Suprapubic skin (tissue), 4 donors: ENCODE results near the gene PIGK. TPM values are rescaled to one million over a fixed set of nuclear protein-coding genes. Genes with fewer than 3 reads are reported as not detected.
A peak's percentile ranks its signal among the peaks of the same experiment; 100 is the strongest.

ENCODE experiments used
- DNase-seq, 2 donors: peaks; one replicate each; pipeline ENCODE4 v3.0.0-alpha.2; 2019; ENCODE audit warnings: low spot score in 2 of 2
- H3K27ac ChIP-seq: fragments of 200-600 bp; sonication (generic); one replicate; pipeline ENCODE4 v1.5.1; 2019
- H3K27me3 ChIP-seq: fragments of 200-600 bp; sonication (generic); one replicate; pipeline ENCODE4 v1.5.1; 2019
- H3K36me3 ChIP-seq: fragments of 200-600 bp; sonication (generic); one replicate; pipeline ENCODE4 v1.5.1; 2019
- H3K4me1 ChIP-seq: fragments of 200-600 bp; sonication (generic); one replicate; pipeline ENCODE4 v1.5.1; 2019
- H3K4me3 ChIP-seq: fragments of 200-600 bp; sonication (generic); one replicate; pipeline ENCODE4 v1.5.1; 2019; ENCODE audit warnings: mild to moderate bottlenecking
- H3K9me3 ChIP-seq: fragments of 200-600 bp; sonication (generic); one replicate; pipeline ENCODE4 v1.5.1; 2019
- EP300 ChIP-seq: sonication (generic); formaldehyde crosslinking; IDR thresholded peaks from one replicate; pipeline ENCODE4 v1.6.1; 2017; ENCODE audit warnings: antibody characterized with exemption
- POLR2A ChIP-seq, 2 donors: fragments of 450-650 bp; IDR thresholded peaks; one replicate each; pipeline ENCODE4 v1.6.1; 2017; ENCODE audit warnings: antibody characterized with exemption in 2 of 2, mild to moderate bottlenecking in 2 of 2, moderate library complexity in 2 of 2
- POLR2AphosphoS5 ChIP-seq, 3 donors: sonication (generic); formaldehyde crosslinking; IDR thresholded peaks; one replicate each; pipeline ENCODE4 v1.6.1; 2017; ENCODE audit warnings: antibody characterized with exemption in 3 of 3
- WGBS: methylation state at CpG from one replicate; pipeline ENCODE4 v1.1.5; 2018; 5-methylcytosine and 5-hydroxymethylcytosine counted together
- total RNA-seq, 4 donors: library from RNA; depleted of rRNA; stranded (reverse); fragments of >200 nt; gene quantifications; one replicate each; pipeline ENCODE4 v1.1.0, GENCODE V29; 2016
- TF ChIP-seq, protein P1 (sequence below), 2 donors: fragments of 200-600 bp in 1 of 2; fragments of 450-650 bp in 1 of 2; sonication (generic) in 1 of 2; IDR thresholded peaks; one replicate each; pipeline ENCODE4 v1.5.1; 2016 to 2019; ENCODE audit warnings: antibody characterized with exemption in 2 of 2, mild to moderate bottlenecking in 1 of 2, moderate library complexity in 1 of 2

The PIGK gene
- total RNA-seq, 4 donors from 2014 or later: 8.9 to 16.0 (median 11.8) TPM

DNA sequence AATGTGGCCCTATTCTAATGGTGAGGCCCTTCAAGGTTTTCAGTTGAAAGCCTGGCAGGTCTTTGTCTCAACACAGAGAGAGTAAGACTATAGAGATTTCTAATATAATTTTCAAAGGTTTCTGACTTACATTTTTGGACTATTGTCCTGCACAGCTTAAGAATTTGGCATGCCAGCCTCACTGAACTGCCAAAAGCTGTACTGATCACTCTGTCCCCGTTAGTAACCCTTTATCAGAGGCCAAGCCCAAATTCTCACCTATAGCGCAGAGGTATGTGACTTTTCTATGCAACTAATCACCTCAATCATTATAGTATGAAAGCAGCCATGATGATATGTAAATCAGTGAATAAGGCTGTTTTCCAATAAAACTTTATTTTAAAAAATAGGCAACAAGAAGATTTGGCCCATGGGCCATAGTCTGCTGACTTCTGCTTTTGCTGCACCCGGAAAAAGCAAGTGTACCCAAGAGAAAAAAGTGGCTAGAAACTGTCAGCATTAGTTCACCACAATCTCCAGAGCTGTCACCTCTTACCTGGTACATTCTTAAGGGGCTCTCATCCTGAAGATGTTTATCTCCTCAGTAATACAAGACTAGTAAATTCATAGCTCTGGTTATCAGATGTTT, 85.4 kb downstream of the PIGK start:
- H3K9me3 ChIP-seq: no peaks in the 10 kb centered on the region
- H3K4me3 ChIP-seq: no peak overlapping the region
- no peaks in the 10 kb centered on the region for H3K36me3 ChIP-seq
- H3K27me3 ChIP-seq: no peaks in the 10 kb centered on the region
- DNase-seq: no peak
- TF ChIP-seq, protein P1, sequence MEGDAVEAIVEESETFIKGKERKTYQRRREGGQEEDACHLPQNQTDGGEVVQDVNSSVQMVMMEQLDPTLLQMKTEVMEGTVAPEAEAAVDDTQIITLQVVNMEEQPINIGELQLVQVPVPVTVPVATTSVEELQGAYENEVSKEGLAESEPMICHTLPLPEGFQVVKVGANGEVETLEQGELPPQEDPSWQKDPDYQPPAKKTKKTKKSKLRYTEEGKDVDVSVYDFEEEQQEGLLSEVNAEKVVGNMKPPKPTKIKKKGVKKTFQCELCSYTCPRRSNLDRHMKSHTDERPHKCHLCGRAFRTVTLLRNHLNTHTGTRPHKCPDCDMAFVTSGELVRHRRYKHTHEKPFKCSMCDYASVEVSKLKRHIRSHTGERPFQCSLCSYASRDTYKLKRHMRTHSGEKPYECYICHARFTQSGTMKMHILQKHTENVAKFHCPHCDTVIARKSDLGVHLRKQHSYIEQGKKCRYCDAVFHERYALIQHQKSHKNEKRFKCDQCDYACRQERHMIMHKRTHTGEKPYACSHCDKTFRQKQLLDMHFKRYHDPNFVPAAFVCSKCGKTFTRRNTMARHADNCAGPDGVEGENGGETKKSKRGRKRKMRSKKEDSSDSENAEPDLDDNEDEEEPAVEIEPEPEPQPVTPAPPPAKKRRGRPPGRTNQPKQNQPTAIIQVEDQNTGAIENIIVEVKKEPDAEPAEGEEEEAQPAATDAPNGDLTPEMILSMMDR (IDR thresholded peaks at IDR 0.05): no peak
- no peak for TF ChIP-seq POLR2AphosphoS5 (IDR thresholded peaks at IDR 0.05)
- TF ChIP-seq EP300: no peak
- TF ChIP-seq POLR2A (IDR thresholded peaks at IDR 0.05): no peak
- no peak overlapping the region for H3K27ac ChIP-seq
- WGBS: 79% methylated on average over 3 of the region's 3 CpGs
- H3K4me1 ChIP-seq: no peaks in the 10 kb centered on the region

DNA sequence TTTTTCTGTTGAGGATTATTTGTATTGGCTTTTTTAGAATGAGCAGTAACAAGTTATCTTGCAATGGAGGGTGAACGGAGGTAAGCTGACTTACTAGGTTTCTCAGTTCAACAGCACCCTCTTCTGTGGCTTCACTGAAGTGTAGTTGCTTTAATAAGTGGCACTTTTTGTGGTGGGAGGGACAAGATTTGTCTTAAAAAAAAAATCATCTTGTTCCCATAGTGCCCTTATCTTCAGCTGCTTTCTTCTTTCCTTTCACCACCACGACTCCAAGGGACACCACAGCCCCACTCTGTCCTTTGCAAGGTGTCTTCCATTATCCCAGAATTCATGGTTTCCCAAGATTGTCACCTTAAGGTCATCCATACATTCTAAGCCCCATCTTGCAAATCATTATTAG, 92.9 kb downstream of the PIGK start:
- H3K27ac ChIP-seq: no peak overlapping the region
- TF ChIP-seq, protein P1 (IDR thresholded peaks at IDR 0.05): peak in 1 of 2 donors; percentile 20
- TF ChIP-seq POLR2A (IDR thresholded peaks at IDR 0.05) (no peak), EP300 (no peak)
- no peaks in the 10 kb centered on the region for H3K4me1 ChIP-seq
- no peaks in the 10 kb centered on the region for H3K27me3 ChIP-seq
- 27% methylated on average over 2 of the region's 2 CpGs for WGBS
- no peaks in the 10 kb centered on the region for H3K36me3 ChIP-seq
- no peak for DNase-seq
- H3K9me3 ChIP-seq: no peaks in the 10 kb centered on the region
- no peak overlapping the region for H3K4me3 ChIP-seq

DNA sequence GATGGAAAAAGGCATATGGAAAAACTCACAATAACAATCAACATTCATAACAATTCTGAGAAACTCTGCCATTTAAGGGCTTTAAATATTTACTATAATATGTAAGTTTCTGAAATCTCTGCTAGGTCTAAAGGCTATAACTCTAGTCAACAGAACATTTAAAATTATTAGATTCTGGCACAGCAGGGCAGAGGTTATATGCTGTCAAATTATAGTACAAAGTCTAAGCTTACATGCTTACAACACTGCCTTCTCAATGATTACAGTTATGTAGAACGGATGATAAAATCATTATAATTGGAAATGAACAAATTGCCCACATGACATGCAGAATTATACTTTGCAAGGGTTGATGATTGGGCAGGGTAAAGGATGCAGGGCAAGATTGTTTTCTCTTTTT, 97.7 kb downstream of the PIGK start:
- H3K4me1 ChIP-seq: no peaks in the 10 kb centered on the region

DNA sequence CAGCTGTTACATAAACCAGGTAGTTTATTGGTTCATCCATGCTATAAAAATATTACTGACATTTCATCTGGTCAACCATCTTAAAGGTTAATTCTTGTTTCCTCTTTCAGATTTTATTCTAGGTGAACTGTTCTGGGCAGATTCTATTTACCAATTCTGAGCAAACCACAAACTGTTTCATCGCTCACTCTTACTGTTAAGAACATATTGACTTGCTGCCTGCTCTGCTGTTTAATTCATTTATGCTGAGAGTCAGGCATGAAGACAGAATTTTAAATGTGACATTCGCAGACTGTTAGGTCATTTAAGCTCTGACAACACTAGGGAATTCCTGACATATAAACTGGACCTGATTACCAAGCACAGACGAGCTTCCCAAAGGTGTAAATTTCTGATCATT, 98.3 kb downstream of the PIGK start:
- Histone ChIP-seq H3K4me1 (no peaks in the 10 kb centered on the region), H3K9me3 (no peaks in the 10 kb centered on the region), H3K4me3 (no peak overlapping the region), H3K27me3 (no peaks in the 10 kb centered on the region), H3K27ac (no peak overlapping the region), H3K36me3 (no peaks in the 10 kb centered on the region)
- TF ChIP-seq, protein P1 (IDR thresholded peaks at IDR 0.05): no peak
- TF ChIP-seq POLR2A (IDR thresholded peaks at IDR 0.05): no peak
- WGBS: 91% methylated on average over 3 of the region's 3 CpGs
- no peak for DNase-seq

More for the DNA sequence above, 97.7 kb downstream of the PIGK start:
- H3K36me3 ChIP-seq: no peaks in the 10 kb centered on the region
- no peak overlapping the region for H3K4me3 ChIP-seq
- no peak for DNase-seq
- WGBS: 82% methylated on average over 1 of the region's 1 CpG
- no peaks in the 10 kb centered on the region for H3K27me3 ChIP-seq
- TF ChIP-seq, protein P1 (IDR thresholded peaks at IDR 0.05): no peak
- TF ChIP-seq EP300: no peak
- TF ChIP-seq POLR2A (IDR thresholded peaks at IDR 0.05): no peak
- H3K27ac ChIP-seq: no peak overlapping the region
- no peaks in the 10 kb centered on the region for H3K9me3 ChIP-seq

DNA sequence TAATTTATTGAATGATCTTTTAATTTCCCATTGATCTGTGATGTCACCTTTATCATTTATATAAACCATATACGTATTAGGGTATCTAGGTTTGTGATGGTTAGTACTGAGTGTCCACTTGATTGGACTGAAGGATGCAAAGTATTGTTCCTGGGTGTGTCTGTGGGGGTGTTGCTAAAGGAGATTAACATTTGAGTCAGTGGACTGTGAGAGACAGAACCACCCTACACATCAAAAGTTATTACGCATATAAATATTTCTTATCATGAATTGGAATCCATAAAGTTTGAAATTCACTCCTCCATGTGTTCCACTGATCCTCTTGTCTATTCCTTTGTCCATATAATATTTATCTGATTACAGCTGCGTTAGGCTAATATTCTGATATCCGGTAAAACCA, 100.5 kb downstream of the PIGK start:
- DNase-seq: no peak
- no peaks in the 10 kb centered on the region for H3K36me3 ChIP-seq
- H3K4me1 ChIP-seq: no peaks in the 10 kb centered on the region
- 97% methylated on average over 4 of the region's 4 CpGs for WGBS
- H3K9me3 ChIP-seq: no peaks in the 10 kb centered on the region
- no peak overlapping the region for H3K4me3 ChIP-seq
- no peaks in the 10 kb centered on the region for H3K27me3 ChIP-seq
- TF ChIP-seq EP300 (no peak), POLR2A (IDR thresholded peaks at IDR 0.05) (no peak), POLR2AphosphoS5 (IDR thresholded peaks at IDR 0.05) (no peak)
- TF ChIP-seq, protein P1 (IDR thresholded peaks at IDR 0.05): no peak
- no peak overlapping the region for H3K27ac ChIP-seq
